HCT116 (cell line): ENCODE data around the gene WWTR1. TPM values are rescaled to one million over a fixed set of nuclear protein-coding genes. Genes with fewer than 3 reads are reported as not detected.

Experiments
- ATAC-seq: fragments of 200-7000 bp; cut with Tn5 transposase; 2 replicates; pipeline ENCODE4 v1.9.1; 2020; ENCODE audit warnings: mild to moderate bottlenecking, moderate library complexity
- BruUV-seq: library from RNA; stranded (reverse); fragments of 400-500 nt; replicated peaks from 2 replicates; lab custom pipeline; 2021; lab: Mats Ljungman, UMichigan
- CTCF ChIA-PET: fragments of 300-600 bp; sonication (Branson Sonifier 250); formaldehyde crosslinking; loops from one replicate; lab custom pipeline; 2021; ENCODE audit warnings: antibody characterized with exemption; lab: Charles Lee
- POLR2A ChIA-PET: fragments of 300-600, 350-600 bp; sonication (Branson Sonifier 250); formaldehyde crosslinking; loops from one replicate; lab custom pipeline; 2021; ENCODE audit warnings: antibody characterized with exemption; lab: Charles Lee
- RAD21 ChIA-PET, 2 experiments: fragments of 300-600 bp; sonication (Branson Sonifier 250); formaldehyde crosslinking; loops; one replicate each; lab custom pipeline; 2023; ENCODE audit warnings: low total read pairs in 2 of 2; ENCODE audit not compliant: uncharacterized antibody in 2 of 2, unreplicated experiment in 2 of 2, low non-redundant PET in 1 of 2; lab: Charles Lee
- DNase-seq: peaks from one replicate; pipeline ENCODE4 v3.0.0-alpha.2; 2010; ENCODE audit warnings: low read depth, low spot score
- H2AFZ ChIP-seq: fragments of 200-600 bp; shearing (Covaris generic), sonication (generic); 2 replicates; pipeline ENCODE4 v1.6.1; 2017; ENCODE audit warnings: low read depth, mixed run types, mixed read lengths, antibody characterized with exemption, low read length; ENCODE audit not compliant: poor library complexity, severe bottlenecking
- H3K27ac ChIP-seq: 2 replicates; pipeline ENCODE4 v1.5.1; 2012; ENCODE audit warnings: low read depth, low read length
- H3K27me3 ChIP-seq: fragments of 200-600 bp; sonication (generic); 2 replicates; pipeline ENCODE4 v1.6.1; 2016; ENCODE audit warnings: mixed run types, low read length, mixed read lengths; ENCODE audit not compliant: insufficient read depth
- H3K36me3 ChIP-seq, 2 experiments: fragments of 200-500 bp in 1 of 2; fragments of 200-600 bp in 1 of 2; sonication (Bioruptor generic) in 1 of 2; sonication (generic) in 1 of 2; 2 replicates each; pipeline versions ENCODE4 v1.5.1 to v1.6.1; 2014 to 2016; ENCODE audit warnings: low read length in 2 of 2, inconsistent platforms in 1 of 2, mixed read lengths in 1 of 2, mixed run types in 1 of 2; ENCODE audit not compliant: insufficient read depth in 2 of 2, control insufficient read depth in 1 of 2
- H3K4me1 ChIP-seq, 2 experiments: fragments of 200-600 bp in 1 of 2; sonication (generic) in 1 of 2; 2 replicates each; pipeline versions ENCODE4 v1.5.1 to v1.6.1; 2012 to 2017; ENCODE audit warnings: low read length in 2 of 2, inconsistent platforms in 1 of 2, mild to moderate bottlenecking in 1 of 2, mixed read lengths in 1 of 2, mixed run types in 1 of 2, moderate library complexity in 1 of 2; ENCODE audit not compliant: insufficient read depth in 2 of 2, control insufficient read depth in 1 of 2
- H3K4me2 ChIP-seq: fragments of 200-600 bp; sonication (generic); 2 replicates; pipeline ENCODE4 v1.6.1; 2017; ENCODE audit warnings: mixed run types, low read length, mixed read lengths
- H3K4me3 ChIP-seq, 2 experiments: fragments of 200-600 bp in 1 of 2; sonication (generic) in 1 of 2; replicated peaks in 1 of 2; 2 replicates each; pipeline ENCODE4 v1.5.1; 2011 to 2016; ENCODE audit warnings: low read length in 2 of 2, control low read depth in 1 of 2, low read depth in 1 of 2, mild to moderate bottlenecking in 1 of 2, mixed read lengths in 1 of 2, mixed run types in 1 of 2
- H3K79me2 ChIP-seq: fragments of 200-600 bp; sonication (generic); 2 replicates; pipeline ENCODE4 v1.6.1; 2017; ENCODE audit warnings: mild to moderate bottlenecking, mixed run types, low read length, moderate library complexity, mixed read lengths; ENCODE audit not compliant: insufficient read depth
- H3K9ac ChIP-seq: fragments of 200-600 bp; sonication (generic); 2 replicates; pipeline ENCODE4 v1.6.1; 2016; ENCODE audit warnings: low read length, mixed read lengths
- H3K9me2 ChIP-seq: fragments of 200-600 bp; sonication (generic), shearing (Covaris generic); 2 replicates; pipeline ENCODE4 v1.6.1; 2017; ENCODE audit warnings: mixed run types, mild to moderate bottlenecking, moderate library complexity; ENCODE audit not compliant: insufficient read depth
- H3K9me3 ChIP-seq, 2 experiments: fragments of 200-500 bp in 1 of 2; fragments of 200-600 bp in 1 of 2; sonication (Bioruptor generic) in 1 of 2; sonication (generic) in 1 of 2; 2 replicates each; pipeline ENCODE4 v1.6.1; 2014 to 2017; ENCODE audit warnings: low read length in 2 of 2, mixed read lengths in 2 of 2, inconsistent platforms in 1 of 2, low read depth in 1 of 2, mild to moderate bottlenecking in 1 of 2, mixed run types in 1 of 2, moderate library complexity in 1 of 2; ENCODE audit not compliant: control insufficient read depth in 1 of 2, insufficient read depth in 1 of 2
- H4K20me1 ChIP-seq: fragments of 200-600 bp; sonication (generic), shearing (Covaris generic); 2 replicates; pipeline ENCODE4 v1.6.1; 2017; ENCODE audit warnings: mixed run types, mild to moderate bottlenecking, moderate library complexity; ENCODE audit not compliant: insufficient read depth
- ATF3 ChIP-seq: IDR thresholded peaks from 2 replicates; pipeline ENCODE4 v1.6.1; 2012
- CBX3 ChIP-seq: IDR thresholded peaks from 2 replicates; pipeline ENCODE4 v1.6.1; 2012; ENCODE audit warnings: low read depth
- CEBPB ChIP-seq: IDR thresholded peaks from 2 replicates; pipeline ENCODE4 v1.6.1; 2012; ENCODE audit warnings: low read depth
- EGR1 ChIP-seq: IDR thresholded peaks from 2 replicates; pipeline ENCODE4 v1.6.1; 2012; ENCODE audit warnings: low read depth
- ELF1 ChIP-seq: IDR thresholded peaks from 2 replicates; pipeline ENCODE4 v1.6.1; 2012; ENCODE audit warnings: low read depth, borderline replicate concordance
- EZH2 ChIP-seq: fragments of 200-600 bp; sonication (generic); IDR thresholded peaks from 2 replicates; pipeline ENCODE4 v1.6.1; 2017; ENCODE audit warnings: antibody characterized with exemption, mixed run types
- EZH2phosphoT487 ChIP-seq: fragments of 200-600 bp; IDR thresholded peaks from 2 replicates; pipeline ENCODE4 v1.6.1; 2018; ENCODE audit warnings: antibody characterized with exemption, borderline replicate concordance
- POLR2A ChIP-seq: IDR thresholded peaks from 2 replicates; pipeline ENCODE4 v1.7.0; 2011; ENCODE audit warnings: borderline replicate concordance; ENCODE audit not compliant: insufficient read depth, insufficient read length; ENCODE audit errors: extremely low read depth
- POLR2AphosphoS5 ChIP-seq: IDR thresholded peaks from 2 replicates; pipeline ENCODE4 v1.6.1; 2011; ENCODE audit warnings: mild to moderate bottlenecking, low read depth, low read length, moderate library complexity
- RAD21 ChIP-seq: IDR thresholded peaks from 2 replicates; pipeline ENCODE4 v1.6.1; 2012; ENCODE audit warnings: low read depth, mild to moderate bottlenecking
- REST ChIP-seq: IDR thresholded peaks from 2 replicates; pipeline ENCODE4 v1.6.1; 2012; ENCODE audit warnings: low read depth
- SIN3A ChIP-seq: IDR thresholded peaks from 2 replicates; pipeline ENCODE4 v1.6.1; 2012; ENCODE audit warnings: low read depth
- SRF ChIP-seq: IDR thresholded peaks from 2 replicates; pipeline ENCODE4 v1.6.1; 2012; ENCODE audit warnings: low read depth
- TCF7L2 ChIP-seq: IDR thresholded peaks from 2 replicates; pipeline ENCODE4 v1.7.0; 2011; ENCODE audit warnings: borderline replicate concordance, inconsistent platforms; ENCODE audit not compliant: insufficient read depth, insufficient read length; ENCODE audit errors: extremely low read depth
- YY1 ChIP-seq: IDR thresholded peaks from 2 replicates; pipeline ENCODE4 v1.6.1; 2011; ENCODE audit warnings: low read length, low read depth, moderate library complexity, mild to moderate bottlenecking; ENCODE audit not compliant: insufficient replicate concordance; ENCODE audit errors: extremely low read depth
- intact Hi-C: fragments of 100-400 bp; cut with micrococcal nuclease; formaldehyde crosslinking; loops from 2 replicates; pipeline ENCODE4 v1.10.0; 2022
- total RNA-seq: library from RNA; stranded (reverse); gene quantifications from one replicate; pipeline ENCODE4 v1.2.1, GENCODE V29; 2021; ENCODE audit not compliant: unreplicated experiment

The WWTR1 gene
- total RNA-seq, 1 experiment from 2014 or later, result 46.9 TPM

DNA sequence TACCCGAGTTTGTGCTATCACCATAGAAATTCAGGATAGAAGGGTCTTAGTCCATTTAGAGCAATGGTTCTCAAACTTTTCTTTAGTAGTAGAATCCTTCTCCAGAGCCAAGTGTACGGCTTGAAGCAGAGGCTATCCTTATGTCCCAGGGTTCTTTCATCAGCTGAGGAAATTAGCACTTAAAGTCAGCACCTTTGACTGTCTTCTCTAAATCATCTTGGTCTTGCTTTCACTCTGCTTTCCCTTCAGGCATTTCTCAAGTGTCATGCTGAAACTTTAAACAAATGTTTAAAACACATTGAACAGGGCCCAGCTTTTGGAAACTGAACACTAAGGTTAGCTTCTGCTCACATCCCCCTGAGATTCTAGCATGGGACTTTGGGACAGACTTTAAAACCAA lies 105.1 kb downstream of the WWTR1 start:
- no peak overlapping the region for H3K4me3 ChIP-seq
- ChIA-PET RAD21 (no interaction called here), CTCF (no interaction called here), POLR2A (no interaction called here)
- no peak overlapping the region for H3K9ac ChIP-seq
- peaks cover 8 to 25% of the 10 kb centered on the region in 2 experiments; a peak in 3 of 4 replicates for H3K4me1 ChIP-seq
- TF ChIP-seq RAD21 (no peak), EZH2 (no peak), POLR2AphosphoS5 (no peak), EGR1 (no peak), CBX3 (no peak), SIN3A (no peak), ATF3 (no peak), POLR2A (no peak), CEBPB (no peak), REST (no peak), EZH2phosphoT487 (no peak), ELF1 (no peak), SRF (no peak), TCF7L2 (no peak), YY1 (no peak)
- no peaks in the 10 kb centered on the region for H3K27me3 ChIP-seq
- peaks cover 5% of the 10 kb centered on the region; the same call in 1 of the 2 replicates for H3K79me2 ChIP-seq
- H3K4me2 ChIP-seq, result no peak overlapping the region
- no peak for ATAC-seq
- intact Hi-C loops, result no loop called here
- no TSS peak for BruUV-seq
- H3K36me3 ChIP-seq, result no peaks in the 10 kb centered on the region
- no peak overlapping the region for H2AFZ ChIP-seq
- DNase-seq, result no peak
- no peaks in the 10 kb centered on the region for H3K9me2 ChIP-seq
- H3K27ac ChIP-seq, result no peak overlapping the region
- H3K9me3 ChIP-seq, result no peaks in the 10 kb centered on the region
- no peaks in the 10 kb centered on the region for H4K20me1 ChIP-seq
